Esophagus muscularis mucosa (tissue), 3 donors: ENCODE results near the gene PCNX3.
"Not testable (repeated sequence)": the region's sequence is repeated elsewhere in the genome, so short reads cannot be mapped to it uniquely, and the experiment has no call there.

Experiments
- POLR2A ChIP-seq: fragments of 450-650 bp; IDR thresholded peaks from one replicate; pipeline ENCODE4 v1.6.1; 2017; ENCODE audit warnings: antibody characterized with exemption, moderate library complexity, mild to moderate bottlenecking, low read depth
- TF ChIP-seq, protein P1 (sequence below), 3 experiments: fragments of 200-600 bp in 2 of 3; fragments of 450-650 bp in 1 of 3; sonication (generic) in 2 of 3; IDR thresholded peaks; one replicate each; pipeline ENCODE4 v1.5.1; 2017 to 2019; ENCODE audit warnings: antibody characterized with exemption in 3 of 3, mild to moderate bottlenecking in 2 of 3, moderate library complexity in 1 of 3

DNA sequence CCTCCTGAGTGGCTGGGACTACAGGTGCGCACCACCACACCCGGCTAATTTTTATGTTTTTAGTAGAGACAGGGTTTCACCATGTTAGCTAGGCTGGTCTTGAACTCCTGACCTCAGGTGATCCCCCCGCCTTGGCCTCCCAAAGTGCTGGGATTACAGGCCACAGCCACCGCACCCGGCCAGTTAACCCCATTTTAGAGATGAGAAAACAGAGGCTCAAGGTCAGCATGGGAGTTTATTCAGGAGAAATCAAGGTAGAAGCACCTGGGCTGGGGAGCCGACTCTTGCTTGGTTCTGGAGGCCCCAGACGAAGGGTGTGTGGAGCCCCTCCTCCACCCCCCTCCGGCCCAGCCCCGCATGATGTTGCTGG, 23.6 kb downstream of the PCNX3 start:
- TF ChIP-seq, protein P1, sequence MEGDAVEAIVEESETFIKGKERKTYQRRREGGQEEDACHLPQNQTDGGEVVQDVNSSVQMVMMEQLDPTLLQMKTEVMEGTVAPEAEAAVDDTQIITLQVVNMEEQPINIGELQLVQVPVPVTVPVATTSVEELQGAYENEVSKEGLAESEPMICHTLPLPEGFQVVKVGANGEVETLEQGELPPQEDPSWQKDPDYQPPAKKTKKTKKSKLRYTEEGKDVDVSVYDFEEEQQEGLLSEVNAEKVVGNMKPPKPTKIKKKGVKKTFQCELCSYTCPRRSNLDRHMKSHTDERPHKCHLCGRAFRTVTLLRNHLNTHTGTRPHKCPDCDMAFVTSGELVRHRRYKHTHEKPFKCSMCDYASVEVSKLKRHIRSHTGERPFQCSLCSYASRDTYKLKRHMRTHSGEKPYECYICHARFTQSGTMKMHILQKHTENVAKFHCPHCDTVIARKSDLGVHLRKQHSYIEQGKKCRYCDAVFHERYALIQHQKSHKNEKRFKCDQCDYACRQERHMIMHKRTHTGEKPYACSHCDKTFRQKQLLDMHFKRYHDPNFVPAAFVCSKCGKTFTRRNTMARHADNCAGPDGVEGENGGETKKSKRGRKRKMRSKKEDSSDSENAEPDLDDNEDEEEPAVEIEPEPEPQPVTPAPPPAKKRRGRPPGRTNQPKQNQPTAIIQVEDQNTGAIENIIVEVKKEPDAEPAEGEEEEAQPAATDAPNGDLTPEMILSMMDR (IDR thresholded peaks at IDR 0.05), result not testable (repeated sequence)
- TF ChIP-seq POLR2A, result not testable (repeated sequence)
